HEK293T (cell line): Measurements from ENCODE around the gene CCNL2.

Experiments
- BHLHE40 ChIP-seq: fragments of 450-650 bp; IDR thresholded peaks from 2 replicates; pipeline ENCODE4 v1.6.1; 2016; ENCODE audit warnings: mild to moderate bottlenecking, moderate library complexity, borderline replicate concordance
- FOXM1 ChIP-seq: fragments of 450-650 bp; IDR thresholded peaks from 2 replicates; pipeline ENCODE4 v1.6.1; 2017; ENCODE audit warnings: mild to moderate bottlenecking, borderline replicate concordance
- NFRKB ChIP-seq: fragments of 450-650 bp; IDR thresholded peaks from 2 replicates; pipeline ENCODE4 v1.6.1; 2016; ENCODE audit warnings: mild to moderate bottlenecking, moderate library complexity
- SUZ12 ChIP-seq: fragments of 450-650 bp; IDR thresholded peaks from 2 replicates; pipeline ENCODE4 v1.6.1; 2016; ENCODE audit warnings: mild to moderate bottlenecking
- TARDBP ChIP-seq: fragments of 450-650 bp; IDR thresholded peaks from 2 replicates; pipeline ENCODE4 v1.6.1; 2016

- TF ChIP-seq SUZ12 (no peak), TARDBP (no peak), FOXM1 (no peak), BHLHE40 (no peak), NFRKB (no peak)
These were observed 41.3 kb upstream of the CCNL2 start for GRCh38 chr1:1440262-1441001.
